A549 (cell line): Measurements from ENCODE around the gene JHY.

ENCODE experiments used
- HDAC2 ChIP-seq: fragments of 200-600 bp; sonication (generic); IDR thresholded peaks from 2 replicates; pipeline ENCODE4 v1.6.1; 2016
- TF ChIP-seq, protein P1 (sequence below): fragments of >200 bp; sonication (Bioruptor Twin); formaldehyde crosslinking; IDR thresholded peaks from 3 replicates; pipeline ENCODE4 v1.5.1; 2016
- TF ChIP-seq, protein P2 (sequence below): fragments of 450-650 bp; IDR thresholded peaks from 2 replicates; pipeline ENCODE4 v1.6.1; 2014; ENCODE audit warnings: antibody characterized with exemption

DNA sequence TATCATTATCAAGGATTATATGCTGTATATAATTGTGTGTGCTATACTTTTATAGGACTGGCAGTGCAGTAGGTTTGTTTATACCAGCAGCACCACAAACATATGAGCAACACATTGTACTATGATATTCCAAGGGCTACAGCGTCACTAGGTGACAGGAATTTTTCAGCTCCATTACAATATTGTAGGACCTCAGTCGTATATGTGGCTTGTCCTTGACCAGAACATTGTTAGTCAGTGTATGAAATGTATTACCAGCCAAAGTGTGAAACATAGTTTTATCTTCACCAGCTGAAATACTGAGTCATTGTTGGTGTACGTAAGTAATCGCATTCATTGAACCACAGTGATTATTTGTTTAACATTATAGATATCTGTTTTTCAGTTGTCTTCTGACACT, 20.4 kb downstream of the JHY start:
- TF ChIP-seq, protein P1, sequence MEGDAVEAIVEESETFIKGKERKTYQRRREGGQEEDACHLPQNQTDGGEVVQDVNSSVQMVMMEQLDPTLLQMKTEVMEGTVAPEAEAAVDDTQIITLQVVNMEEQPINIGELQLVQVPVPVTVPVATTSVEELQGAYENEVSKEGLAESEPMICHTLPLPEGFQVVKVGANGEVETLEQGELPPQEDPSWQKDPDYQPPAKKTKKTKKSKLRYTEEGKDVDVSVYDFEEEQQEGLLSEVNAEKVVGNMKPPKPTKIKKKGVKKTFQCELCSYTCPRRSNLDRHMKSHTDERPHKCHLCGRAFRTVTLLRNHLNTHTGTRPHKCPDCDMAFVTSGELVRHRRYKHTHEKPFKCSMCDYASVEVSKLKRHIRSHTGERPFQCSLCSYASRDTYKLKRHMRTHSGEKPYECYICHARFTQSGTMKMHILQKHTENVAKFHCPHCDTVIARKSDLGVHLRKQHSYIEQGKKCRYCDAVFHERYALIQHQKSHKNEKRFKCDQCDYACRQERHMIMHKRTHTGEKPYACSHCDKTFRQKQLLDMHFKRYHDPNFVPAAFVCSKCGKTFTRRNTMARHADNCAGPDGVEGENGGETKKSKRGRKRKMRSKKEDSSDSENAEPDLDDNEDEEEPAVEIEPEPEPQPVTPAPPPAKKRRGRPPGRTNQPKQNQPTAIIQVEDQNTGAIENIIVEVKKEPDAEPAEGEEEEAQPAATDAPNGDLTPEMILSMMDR = no peak
- TF ChIP-seq HDAC2 = no peak
- TF ChIP-seq, protein P2, sequence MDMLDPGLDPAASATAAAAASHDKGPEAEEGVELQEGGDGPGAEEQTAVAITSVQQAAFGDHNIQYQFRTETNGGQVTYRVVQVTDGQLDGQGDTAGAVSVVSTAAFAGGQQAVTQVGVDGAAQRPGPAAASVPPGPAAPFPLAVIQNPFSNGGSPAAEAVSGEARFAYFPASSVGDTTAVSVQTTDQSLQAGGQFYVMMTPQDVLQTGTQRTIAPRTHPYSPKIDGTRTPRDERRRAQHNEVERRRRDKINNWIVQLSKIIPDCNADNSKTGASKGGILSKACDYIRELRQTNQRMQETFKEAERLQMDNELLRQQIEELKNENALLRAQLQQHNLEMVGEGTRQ = no peak
